H9 (cell line): ENCODE results near the gene ZBTB16. TPM values are rescaled to one million over a fixed set of nuclear protein-coding genes. Genes with fewer than 3 reads are reported as not detected.

Source experiments
- DNase-seq: peaks from one replicate; pipeline ENCODE4 v3.0.0-alpha.2; 2017
- H2AFZ ChIP-seq: one replicate; pipeline ENCODE4 v1.6.1; 2013; ENCODE audit warnings: mild to moderate bottlenecking, low read length, control low read depth, moderate library complexity
- H2AK5ac ChIP-seq: 2 replicates; pipeline ENCODE4 v1.6.1; 2013; ENCODE audit warnings: low read length, control low read depth, mixed read lengths; ENCODE audit not compliant: insufficient read length
- H2BK120ac ChIP-seq: one replicate; pipeline ENCODE4 v1.6.1; 2013; ENCODE audit warnings: low read depth, mild to moderate bottlenecking, low read length, control low read depth, inconsistent platforms; ENCODE audit not compliant: poor library complexity, severe bottlenecking
- H2BK12ac ChIP-seq: 2 replicates; pipeline ENCODE4 v1.6.1; 2013; ENCODE audit warnings: low read length, control low read depth, mixed read lengths, low read depth; ENCODE audit not compliant: insufficient read length
- H2BK15ac ChIP-seq: 2 replicates; pipeline ENCODE4 v1.6.1; 2013; ENCODE audit warnings: low read depth, low read length, control low read depth
- H2BK20ac ChIP-seq: one replicate; pipeline ENCODE4 v1.6.1; 2013; ENCODE audit warnings: low read depth, mild to moderate bottlenecking, low read length, control low read depth, inconsistent platforms; ENCODE audit not compliant: poor library complexity, severe bottlenecking
- H2BK5ac ChIP-seq: 2 replicates; pipeline ENCODE4 v1.6.1; 2013; ENCODE audit warnings: low read length, control low read depth, mixed read lengths; ENCODE audit not compliant: insufficient read length
- H3K14ac ChIP-seq: 2 replicates; pipeline ENCODE4 v1.6.1; 2013; ENCODE audit warnings: low read length, control low read depth; ENCODE audit not compliant: insufficient read depth
- H3K18ac ChIP-seq: 2 replicates; pipeline ENCODE4 v1.6.1; 2013; ENCODE audit warnings: low read depth, mild to moderate bottlenecking, mixed read lengths, low read length, control low read depth; ENCODE audit not compliant: insufficient read length
- H3K23ac ChIP-seq: 2 replicates; pipeline ENCODE4 v1.6.1; 2013; ENCODE audit warnings: low read length, control low read depth, mixed read lengths, low read depth; ENCODE audit not compliant: insufficient read length
- H3K23me2 ChIP-seq: 2 replicates; pipeline ENCODE4 v1.6.1; 2013; ENCODE audit warnings: low read depth, mild to moderate bottlenecking, mixed read lengths, low read length, control low read depth; ENCODE audit not compliant: insufficient read length, poor library complexity, severe bottlenecking
- H3K27ac ChIP-seq: 2 replicates; pipeline ENCODE4 v1.5.1; 2013; ENCODE audit warnings: low read length, control low read depth, mixed read lengths, low read depth; ENCODE audit not compliant: insufficient read length
- H3K27me3 ChIP-seq: 2 replicates; pipeline ENCODE4 v1.6.1; 2013; ENCODE audit warnings: low read length, control low read depth, inconsistent platforms; ENCODE audit not compliant: insufficient read depth
- H3K4ac ChIP-seq: 2 replicates; pipeline ENCODE4 v1.6.1; 2013; ENCODE audit warnings: low read depth, mild to moderate bottlenecking, control low read depth, inconsistent platforms, low read length, moderate library complexity
- H3K4me1 ChIP-seq: 2 replicates; pipeline ENCODE4 v1.6.1; 2013; ENCODE audit warnings: low read length, control low read depth, inconsistent platforms; ENCODE audit not compliant: insufficient read depth
- H3K4me2 ChIP-seq: 2 replicates; pipeline ENCODE4 v1.6.1; 2013; ENCODE audit warnings: low read length, control low read depth, mixed read lengths; ENCODE audit not compliant: insufficient read length, insufficient read depth
- H3K56ac ChIP-seq: 2 replicates; pipeline ENCODE4 v1.6.1; 2013; ENCODE audit warnings: low read depth, mild to moderate bottlenecking, mixed read lengths, low read length, control low read depth; ENCODE audit not compliant: insufficient read length
- H3K79me1 ChIP-seq: 2 replicates; pipeline ENCODE4 v1.6.1; 2013; ENCODE audit warnings: low read depth, mild to moderate bottlenecking, moderate library complexity, low read length, control low read depth, inconsistent platforms; ENCODE audit not compliant: insufficient read depth, poor library complexity, severe bottlenecking
- H3K79me2 ChIP-seq: 2 replicates; pipeline ENCODE4 v1.6.1; 2013; ENCODE audit warnings: low read length, control low read depth, inconsistent platforms; ENCODE audit not compliant: insufficient read depth
- H3K9ac ChIP-seq: 2 replicates; pipeline ENCODE4 v1.6.1; 2013; ENCODE audit warnings: low read length, control low read depth, mixed read lengths; ENCODE audit not compliant: insufficient read length; ENCODE audit errors: extremely low read depth
- H3K9me3 ChIP-seq: one replicate; pipeline ENCODE4 v1.6.1; 2013; ENCODE audit warnings: low read depth, low read length, inconsistent platforms; ENCODE audit not compliant: control insufficient read depth
- H3T11ph ChIP-seq: one replicate; pipeline ENCODE4 v1.6.1; 2013; ENCODE audit warnings: mild to moderate bottlenecking, low read length, control low read depth, inconsistent platforms
- H4K20me1 ChIP-seq: one replicate; pipeline ENCODE4 v1.6.1; 2013; ENCODE audit not compliant: control insufficient read depth, insufficient read length, insufficient read depth
- H4K5ac ChIP-seq: 2 replicates; pipeline ENCODE4 v1.6.1; 2013; ENCODE audit warnings: low read depth, mild to moderate bottlenecking, mixed read lengths, low read length, control low read depth; ENCODE audit not compliant: insufficient read length
- H4K8ac ChIP-seq: replicated peaks from 2 replicates; pipeline ENCODE4 v1.6.1; 2013; ENCODE audit warnings: low read length, control low read depth, mixed read lengths, low read depth; ENCODE audit not compliant: insufficient read length
- H4K91ac ChIP-seq: 2 replicates; pipeline ENCODE4 v1.6.1; 2013; ENCODE audit warnings: low read depth, mild to moderate bottlenecking, moderate library complexity, mixed read lengths, low read length, control low read depth; ENCODE audit not compliant: insufficient read length
- H3K27ac Mint-ChIP-seq, 3 experiments: 2 replicates in 2 of 3; 3 replicates in 1 of 3; pipeline ENCODE4 v1.8.0; 2020 to 2021; ENCODE audit warnings: mixed read lengths in 3 of 3, mild to moderate bottlenecking in 1 of 3, moderate library complexity in 1 of 3
- H3K27me3 Mint-ChIP-seq: 2 replicates; pipeline ENCODE4 v1.8.0; 2021; ENCODE audit warnings: low read depth, mild to moderate bottlenecking, moderate library complexity, mixed read lengths
- H3K36me3 Mint-ChIP-seq, 3 experiments: 2 replicates in 2 of 3; 3 replicates in 1 of 3; pipeline ENCODE4 v1.8.0; 2020 to 2021; ENCODE audit warnings: low read depth in 3 of 3, mixed read lengths in 3 of 3; ENCODE audit not compliant: insufficient read depth in 1 of 3
- H3K4me1 Mint-ChIP-seq, 2 experiments: 2 replicates each; pipeline ENCODE4 v1.8.0; 2020; ENCODE audit warnings: mixed read lengths in 2 of 2
- H3K4me3 Mint-ChIP-seq, 2 experiments: 2 replicates in 1 of 2; 3 replicates in 1 of 2; pipeline ENCODE4 v1.8.0; 2020 to 2021; ENCODE audit warnings: mild to moderate bottlenecking in 2 of 2, mixed read lengths in 2 of 2, moderate library complexity in 1 of 2
- H3K9me3 Mint-ChIP-seq, 2 experiments: 2 replicates in 1 of 2; 3 replicates in 1 of 2; pipeline ENCODE4 v1.8.0; 2020; ENCODE audit warnings: mild to moderate bottlenecking in 2 of 2, mixed read lengths in 2 of 2, moderate library complexity in 1 of 2
- CTCF ChIP-seq: fragments of 200-600 bp; sonication (generic); conservative IDR thresholded peaks from 3 replicates; pipeline ENCODE4 v1.8.0; 2021; ENCODE audit warnings: antibody characterized with exemption, mild to moderate bottlenecking
- WGBS: extraction: QIAGEN DNeasy Blood & Tissue Kit; methylation state at CpG from one replicate; pipeline ENCODE4 v1.1.7; 2013; ENCODE audit warnings: missing lambda C conversion rate, low lambda C conversion rate, mixed read lengths; ENCODE audit not compliant: insufficient read length; ENCODE audit errors: extremely low coverage; 5-methylcytosine and 5-hydroxymethylcytosine counted together
- total RNA-seq: library from RNA; stranded (reverse); gene quantifications from 2 replicates; pipeline ENCODE4 v1.2.1, GENCODE V29; 2021

ZBTB16 gene
- total RNA-seq, 1 experiment from 2014 or later: not detected

- H3K23ac ChIP-seq: no peak overlapping the region
- H3K27me3 ChIP-seq: no peaks in the 10 kb centered on the region
- H3K18ac ChIP-seq: no peak overlapping the region
- Mint-ChIP-seq H3K27ac (no peak overlapping the region), H3K4me3 (no peak overlapping the region), H3K36me3 (no peaks in the 10 kb centered on the region), H3K4me1 (no peaks in the 10 kb centered on the region), H3K9me3 (peaks cover 0 to 3% of the 10 kb centered on the region in 2 experiments; a peak in 1 of 5 replicates), H3K27me3 (peaks cover 41% of the 10 kb centered on the region)
- no peak overlapping the region for H2AK5ac ChIP-seq
- no peaks in the 10 kb centered on the region for H4K20me1 ChIP-seq
- no peak for TF ChIP-seq CTCF
- H4K5ac ChIP-seq: no peak overlapping the region
- DNase-seq: no peak
- no peak overlapping the region for H3K56ac ChIP-seq
- H3K14ac ChIP-seq: no peak overlapping the region
- no peak overlapping the region for H2BK12ac ChIP-seq
- H3T11ph ChIP-seq: no peak overlapping the region
- H3K4me2 ChIP-seq: no peak overlapping the region
- H3K4me1 ChIP-seq: no peaks in the 10 kb centered on the region
- H3K79me1 ChIP-seq: no peaks in the 10 kb centered on the region
- no peak overlapping the region for H2BK5ac ChIP-seq
- H3K23me2 ChIP-seq: no peaks in the 10 kb centered on the region
- H3K4ac ChIP-seq: no peak overlapping the region
- no peak overlapping the region for H4K91ac ChIP-seq
- WGBS: no CpG with 5 or more reads among the region's 2 CpGs
- H3K27ac ChIP-seq: no peak overlapping the region
- H3K9me3 ChIP-seq: no peaks in the 10 kb centered on the region
- H2AFZ ChIP-seq: no peak overlapping the region
- H3K9ac ChIP-seq: no peak overlapping the region
- no peak overlapping the region for H2BK120ac ChIP-seq
- no peak overlapping the region for H4K8ac ChIP-seq
- H3K79me2 ChIP-seq: no peaks in the 10 kb centered on the region
- H2BK15ac ChIP-seq: no peak overlapping the region
- no peak overlapping the region for H2BK20ac ChIP-seq
Measured at GRCh38 chr11:114271316-114271715, 211.8 kb downstream of the ZBTB16 start.
